ENCODE results near the gene TAP2.

Gene TAP2

DNA sequence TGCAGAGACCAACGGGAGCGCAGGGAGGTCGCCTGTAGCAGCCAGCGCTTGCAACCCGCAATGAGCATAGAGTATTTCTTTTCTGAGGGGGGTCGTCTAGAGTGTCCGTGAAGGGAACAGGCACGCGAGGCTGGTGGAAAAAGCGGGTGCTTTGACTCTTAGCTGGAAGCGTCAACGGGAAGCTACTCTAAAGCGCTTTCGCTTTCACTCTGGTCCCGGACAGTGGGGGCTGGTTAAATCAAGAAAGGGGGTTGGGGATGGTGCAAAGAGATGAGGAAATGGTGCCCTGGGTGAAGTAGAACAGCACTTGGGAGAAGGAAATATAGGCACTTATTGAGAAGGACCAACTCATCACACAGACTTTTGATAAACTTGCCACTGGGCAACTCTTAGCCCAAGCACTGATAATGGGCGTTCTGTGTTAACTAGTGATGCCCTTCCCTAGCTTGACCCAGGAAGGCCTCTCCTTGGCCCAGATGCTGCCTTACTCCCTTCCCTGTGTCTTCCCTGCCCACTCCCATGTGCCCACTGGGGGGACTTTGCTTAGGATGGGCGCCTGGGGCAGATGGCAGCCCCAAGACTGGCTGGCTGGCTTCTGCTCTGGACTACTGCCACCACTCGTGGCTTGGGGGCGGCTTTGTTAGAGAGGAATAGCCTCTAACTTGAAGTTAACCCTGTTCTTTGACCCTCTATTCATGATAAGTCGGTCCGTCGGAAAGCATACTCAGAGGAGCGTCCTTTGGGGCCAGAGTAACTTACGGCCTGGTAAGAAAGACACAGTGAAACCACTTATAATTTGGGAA lies 16.0 kb upstream of the TAP2 start:
- peak in 1 of 2 donors; percentile 35 for DNase-seq (ENCODE audit: low read depth in 2 of 2, low spot score in 1 of 2)

DNA sequence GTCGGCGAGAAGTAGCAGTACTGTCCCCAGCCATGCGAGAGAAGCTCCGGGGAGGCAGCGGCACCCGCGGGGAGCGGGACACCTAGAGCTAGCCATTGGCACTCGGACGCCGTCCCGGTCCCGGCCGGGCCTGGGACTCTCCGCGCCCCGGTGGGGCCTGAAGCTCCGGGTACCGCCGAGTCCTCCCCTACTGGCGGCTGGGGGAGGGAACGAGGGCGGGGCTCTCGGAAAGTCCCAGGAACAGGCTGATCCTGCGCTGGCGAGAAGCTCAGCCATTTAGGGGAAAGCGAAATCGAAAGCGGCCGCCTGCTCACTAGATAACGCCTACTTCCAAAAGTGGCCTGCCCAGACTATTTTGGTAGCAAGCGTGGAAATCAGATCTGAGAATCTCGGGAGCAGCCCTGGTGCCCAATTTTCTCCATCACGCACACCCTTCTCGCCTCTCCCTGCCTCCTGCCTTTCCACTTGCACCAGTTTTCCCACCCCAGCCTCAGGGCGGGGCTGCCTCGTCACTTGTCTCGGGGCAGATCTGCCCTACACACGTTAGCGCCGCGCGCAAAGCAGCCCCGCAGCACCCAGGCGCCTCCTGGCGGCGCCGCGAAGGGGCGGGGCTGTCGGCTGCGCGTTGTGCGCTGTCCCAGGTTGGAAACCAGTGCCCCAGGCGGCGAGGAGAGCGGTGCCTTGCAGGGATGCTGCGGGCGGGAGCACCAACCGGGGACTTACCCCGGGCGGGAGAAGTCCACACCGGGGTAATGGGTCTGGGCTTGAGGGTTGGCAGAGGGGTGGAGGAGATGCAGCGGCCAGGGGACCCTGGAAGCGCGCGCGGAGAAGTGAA lies 15.2 kb upstream of the TAP2 start, which contains the start of the genes PSMB9 and TAP1:
Gene PSMB9 (plus strand): TSS at position 652 of the 835 bp plus-strand sequence. CDS start 38 bp downstream, at position 690.
Gene TAP1 (minus strand): TSS at position 164 of the 835 bp plus-strand sequence. CDS start 68 bp downstream, at position 96.
- DNase-seq (ENCODE audit: low read depth in 2 of 2, low spot score in 1 of 2), result peak; percentile 82 to 93

DNA sequence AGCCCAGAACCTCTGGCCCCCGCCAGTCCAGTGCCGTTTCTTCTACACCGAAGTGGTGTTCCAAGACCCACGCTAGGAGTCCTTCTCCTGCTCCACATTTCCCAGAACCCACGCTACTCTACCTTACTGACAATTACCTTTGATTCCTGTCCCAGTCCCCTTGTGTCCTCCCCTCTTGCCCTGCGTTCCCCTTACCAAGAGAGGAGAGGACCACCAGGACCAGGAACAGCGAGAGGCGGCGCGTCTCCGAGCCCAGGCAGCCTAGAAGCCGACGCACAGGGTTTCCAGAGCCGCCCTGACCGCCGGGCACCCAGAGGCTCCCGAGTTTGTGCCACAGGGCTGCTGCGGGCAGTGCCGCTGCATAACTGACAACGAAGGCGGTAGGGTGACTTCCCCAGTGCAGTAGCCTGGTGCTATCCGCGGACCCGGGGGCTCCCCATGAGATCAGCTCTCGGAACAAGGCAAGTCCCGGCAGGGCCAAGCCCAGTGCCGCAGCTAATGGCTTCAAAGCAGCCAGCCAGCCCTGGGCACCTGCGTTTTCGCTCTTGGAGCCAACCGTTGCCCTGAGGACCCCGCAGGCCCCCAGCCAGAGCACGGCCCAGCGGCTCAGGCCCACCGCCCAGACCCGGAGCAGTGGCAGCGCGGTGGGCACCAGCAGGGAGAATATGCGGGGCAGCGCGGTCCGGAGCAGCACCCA lies 14.5 kb upstream of the TAP2 start:
- DNase-seq (ENCODE audit: low read depth in 2 of 2, low spot score in 1 of 2), result peak in 1 of 2 donors; percentile 20

DNA sequence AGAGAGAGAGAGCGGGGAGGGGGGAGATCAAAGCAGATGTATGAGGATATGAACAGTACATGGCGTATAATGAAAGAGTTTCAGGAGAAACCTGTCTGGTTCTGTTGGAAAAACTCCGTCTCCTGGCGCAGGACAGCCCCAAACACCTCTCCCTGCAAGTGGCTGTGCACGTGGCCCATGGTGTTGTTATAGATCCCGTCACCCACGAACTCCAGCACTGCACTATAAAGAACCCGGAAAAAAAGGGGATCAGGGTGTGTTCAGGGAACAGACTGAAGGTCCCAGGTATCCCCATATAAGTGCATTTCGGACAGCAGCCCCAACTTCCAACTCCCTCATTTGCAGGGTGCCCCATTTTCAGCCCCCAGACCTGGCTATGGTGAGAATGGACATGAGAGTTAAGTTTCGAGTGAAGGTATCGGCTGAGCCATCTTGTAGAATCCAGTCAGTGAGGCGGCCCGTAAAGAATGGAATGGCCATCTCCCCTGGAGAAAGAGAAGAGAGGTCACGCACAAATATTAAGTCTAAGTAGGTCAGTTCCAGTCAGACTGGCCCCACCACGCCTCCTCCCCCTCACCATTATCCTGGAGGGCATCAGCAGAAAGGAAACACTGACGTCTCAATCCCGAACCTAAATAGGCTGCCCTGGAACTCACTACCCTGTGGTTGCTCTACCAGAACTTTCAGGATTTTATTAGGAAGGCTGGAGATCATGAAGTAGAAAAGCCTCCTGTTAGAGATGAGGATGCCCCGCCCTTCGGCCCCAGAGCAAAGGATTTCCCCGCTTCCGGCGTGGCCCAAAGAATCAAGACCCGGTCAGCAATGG lies 13.7 kb upstream of the TAP2 start:
- DNase-seq (ENCODE audit: low read depth in 2 of 2, low spot score in 1 of 2), result no peak

DNA sequence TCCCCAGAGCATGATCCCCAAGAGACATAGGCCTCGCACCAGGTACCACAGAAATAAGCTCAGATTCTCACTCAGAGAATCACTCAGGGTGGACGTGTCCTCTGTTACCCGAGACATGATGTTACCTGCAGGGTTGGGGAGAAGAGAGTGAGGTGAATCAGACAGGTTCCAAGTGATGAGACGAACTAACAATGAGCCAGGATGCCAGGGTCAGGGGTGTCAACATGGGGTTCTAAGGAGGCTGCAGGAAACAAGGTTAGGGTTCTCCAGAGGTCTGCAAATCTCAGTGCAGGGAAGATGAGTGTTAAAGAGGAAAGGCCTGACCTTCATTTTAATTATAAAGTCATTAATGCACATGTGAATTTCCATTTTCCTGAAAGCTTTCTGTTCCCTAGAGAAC lies 12.5 kb upstream of the TAP2 start:
- no peak for DNase-seq (ENCODE audit: low read depth in 2 of 2, low spot score in 1 of 2)

DNA sequence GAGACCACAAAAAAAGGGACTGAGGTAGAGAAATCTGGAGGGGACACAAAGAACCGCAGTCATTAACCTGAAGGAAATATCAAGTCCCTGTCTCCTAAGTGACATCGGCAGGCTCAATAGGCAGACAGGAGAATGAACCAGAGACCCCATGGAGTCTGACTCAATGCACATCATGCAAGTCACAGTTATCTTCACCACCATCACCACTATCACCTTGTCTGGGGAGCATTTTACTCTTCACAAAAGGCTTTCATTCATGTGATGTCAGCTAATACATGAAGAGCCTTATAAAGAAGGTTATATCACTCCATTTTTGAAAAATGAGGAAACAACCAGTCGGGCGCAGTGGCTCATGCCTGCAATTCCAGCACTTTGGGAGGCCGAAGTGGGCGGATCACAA lies 10.6 kb upstream of the TAP2 start:
- no peak for DNase-seq (ENCODE audit: low read depth in 2 of 2, low spot score in 1 of 2)

DNA sequence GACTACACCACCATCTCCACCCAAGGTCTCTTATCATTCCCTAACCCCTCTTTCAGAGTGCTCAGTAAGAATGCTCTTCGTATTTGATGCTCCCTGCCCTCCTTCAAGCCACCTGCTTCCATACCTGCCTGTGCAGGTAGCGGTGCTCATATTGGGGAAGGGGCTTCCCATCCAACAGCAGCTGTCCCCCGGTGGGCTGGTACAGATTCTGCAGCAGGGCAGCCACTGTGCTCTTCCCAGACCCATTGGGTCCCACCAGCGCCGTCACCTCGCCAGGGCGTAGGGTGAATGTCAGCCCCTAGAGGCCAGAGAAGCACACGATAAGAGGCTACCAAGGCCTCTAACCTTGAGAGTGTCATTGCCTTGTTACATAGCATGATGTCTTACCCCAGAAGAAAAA lies 9.3 kb upstream of the TAP2 start:
- no peak for DNase-seq (ENCODE audit: low read depth in 2 of 2, low spot score in 1 of 2)

DNA sequence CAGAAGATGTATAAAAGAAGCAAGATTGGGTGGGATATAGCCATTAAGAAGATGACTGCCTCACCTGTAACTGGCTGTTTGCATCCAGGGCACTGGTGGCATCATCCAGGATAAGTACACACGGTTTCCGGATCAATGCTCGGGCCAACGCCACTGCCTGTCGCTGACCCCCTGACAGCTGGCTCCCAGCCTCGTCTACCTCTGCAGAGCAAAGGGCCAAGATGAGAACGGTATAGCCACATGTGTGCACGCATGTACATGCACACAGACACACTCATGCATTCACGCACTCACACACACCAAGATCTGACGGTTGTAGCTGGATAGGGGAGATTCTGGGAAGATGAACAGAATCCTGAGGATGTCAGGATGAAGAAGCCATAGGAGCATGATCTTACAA lies 8.5 kb upstream of the TAP2 start:
- no peak for DNase-seq (ENCODE audit: low read depth in 2 of 2, low spot score in 1 of 2)

DNA sequence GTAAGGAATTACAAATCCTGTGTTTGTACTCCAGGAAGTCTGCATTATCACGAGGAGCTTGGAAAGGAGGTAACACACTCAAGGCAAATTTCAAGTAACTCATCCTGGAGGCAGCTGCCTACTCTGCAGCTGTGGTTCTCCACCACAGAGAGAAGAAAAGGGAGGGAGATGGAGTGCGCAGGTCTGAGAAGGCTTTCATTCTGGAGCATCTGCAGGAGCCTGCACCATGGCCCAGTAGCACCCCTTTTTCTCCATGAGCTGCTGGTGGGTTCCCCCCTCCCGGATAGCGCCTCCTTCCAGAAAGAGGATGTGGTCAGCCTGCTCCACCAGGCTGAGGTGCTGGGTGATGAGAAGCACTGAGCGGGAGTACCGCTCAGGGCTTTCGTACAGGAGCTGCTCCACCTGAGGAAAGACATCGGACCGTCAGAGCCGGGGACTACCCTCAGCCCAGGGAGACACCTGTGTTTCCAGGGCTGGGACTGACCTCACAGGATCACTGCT lies 6.9 kb upstream of the TAP2 start:
- peak in 1 of 2 donors; percentile 25 for DNase-seq (ENCODE audit: low read depth in 2 of 2, low spot score in 1 of 2)

DNA sequence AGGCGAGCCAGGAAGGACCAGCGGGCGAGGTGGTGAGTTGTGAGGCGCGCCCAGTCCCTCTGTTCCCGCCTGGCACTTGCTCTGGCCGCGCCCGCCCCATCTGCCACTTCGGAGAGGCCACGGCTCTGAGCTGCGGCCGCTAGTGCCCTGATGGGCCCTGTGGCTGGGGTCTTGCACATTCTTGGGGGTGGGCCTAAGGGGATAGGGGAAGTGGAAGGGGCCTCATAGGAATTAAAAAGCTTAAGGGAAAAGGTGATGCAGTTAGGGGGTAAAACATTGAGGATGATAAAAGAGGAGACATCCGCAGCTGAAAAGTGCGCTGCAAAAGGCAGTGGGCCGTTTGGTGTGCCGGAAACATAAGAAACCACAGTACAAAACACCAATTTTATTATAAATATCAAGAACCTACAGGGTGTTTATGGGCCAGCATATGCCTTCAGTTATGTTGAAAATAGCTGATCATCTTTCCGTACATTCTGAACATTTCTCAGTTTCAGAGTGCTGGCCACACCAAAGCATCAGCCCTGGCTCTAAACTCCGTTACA lies 6.4 kb upstream of the TAP2 start:
- DNase-seq (ENCODE audit: low read depth in 2 of 2, low spot score in 1 of 2), result no peak

DNA sequence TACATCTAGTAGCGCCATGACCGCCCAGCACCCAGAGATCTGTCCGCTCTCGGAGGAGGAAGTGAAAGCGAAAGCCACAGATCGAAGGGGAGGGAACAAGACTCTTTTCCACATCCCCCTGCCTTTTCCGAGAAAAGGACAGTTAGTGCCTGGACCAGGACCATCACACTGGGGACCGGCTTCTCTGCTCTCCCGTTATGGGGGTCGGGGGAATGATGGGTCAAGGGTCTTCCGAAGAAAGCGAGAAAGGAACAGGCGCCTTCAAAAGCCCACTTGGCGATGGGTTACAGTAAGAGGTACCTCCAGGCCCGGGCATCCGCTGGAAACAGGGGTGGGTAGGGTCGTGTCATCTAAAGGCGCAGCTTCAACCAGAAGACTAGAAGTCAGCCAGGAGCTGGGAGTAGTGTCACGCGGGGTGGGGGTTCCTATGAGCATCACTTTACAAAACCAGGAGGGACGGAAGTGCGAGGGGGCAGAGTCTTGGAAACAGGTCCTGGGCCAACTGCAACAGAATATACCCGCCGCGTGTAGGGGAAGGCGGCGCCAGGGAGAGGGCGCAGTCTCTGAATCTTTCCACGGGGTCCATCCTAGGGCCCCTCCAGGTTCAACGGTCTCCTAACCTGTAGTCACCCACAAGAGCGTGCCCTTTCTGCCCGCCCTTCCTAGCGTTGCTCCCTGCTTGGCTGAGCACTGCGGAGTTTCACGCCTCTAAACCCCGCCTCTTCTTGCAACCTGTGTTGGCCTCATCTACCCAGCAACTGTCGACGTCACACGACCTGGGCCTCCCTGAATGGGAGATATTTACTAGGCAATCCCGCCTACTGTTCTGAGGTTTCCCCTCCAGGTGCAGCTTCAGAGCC lies 5.7 kb upstream of the TAP2 start, which contains the start of gene PSMB8:
Gene PSMB8 (minus strand): TSS at position 69 of the 860 bp plus-strand sequence. CDS start 51 bp downstream, at position 18.
- DNase-seq (ENCODE audit: low read depth in 2 of 2, low spot score in 1 of 2), result peak; percentile 96 to 99

DNA sequence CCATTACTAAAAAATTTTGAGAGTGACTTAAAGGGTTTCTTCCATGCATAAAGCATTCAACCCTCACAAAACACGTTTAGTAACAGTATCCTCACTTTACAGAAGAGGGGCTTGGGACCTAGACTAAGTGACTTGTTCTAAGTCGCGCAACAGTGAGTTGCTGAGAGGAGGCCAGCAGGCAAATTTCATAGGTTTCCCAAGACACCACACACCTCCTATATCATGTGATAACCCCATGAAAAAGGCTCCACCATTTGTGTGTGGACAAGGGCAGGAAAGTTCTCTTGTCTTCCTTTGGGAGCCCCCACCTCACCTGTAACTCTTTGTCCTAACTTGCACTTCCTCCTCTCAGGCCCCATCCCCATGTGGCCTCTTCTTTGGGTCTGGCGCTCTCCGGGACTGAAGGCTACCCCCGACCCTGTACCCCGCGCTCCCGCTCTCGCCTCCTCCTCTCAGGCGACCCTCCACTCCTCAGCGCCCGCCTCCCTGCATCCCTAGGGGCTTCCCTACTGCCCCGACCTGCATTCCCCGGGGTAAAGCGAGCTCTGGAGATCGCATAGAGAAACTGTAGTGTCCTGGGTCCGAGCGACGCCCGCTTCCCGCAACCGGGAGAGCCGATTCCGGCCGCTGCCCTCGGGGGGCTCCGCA lies 4.9 kb upstream of the TAP2 start:
- no peak for DNase-seq (ENCODE audit: low read depth in 2 of 2, low spot score in 1 of 2)

DNA sequence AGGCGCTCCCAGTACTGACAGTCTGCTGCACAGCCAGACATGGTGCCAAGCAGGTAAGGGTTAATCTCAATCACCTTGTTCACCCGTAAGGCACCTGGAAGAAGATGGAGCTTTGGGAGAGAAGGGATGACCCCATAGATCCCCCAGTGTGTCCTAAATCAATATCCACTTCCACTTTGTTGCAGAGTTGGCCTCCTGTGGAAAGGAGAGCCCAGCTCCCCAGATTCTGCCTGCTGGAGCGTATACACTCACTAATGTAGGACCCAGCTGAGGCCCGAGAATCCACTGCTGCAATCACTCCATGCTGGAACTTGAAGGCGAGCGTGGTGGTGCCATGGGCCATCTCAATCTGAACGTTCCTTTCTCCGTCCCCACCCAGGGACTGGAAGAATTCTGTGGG lies 4.2 kb upstream of the TAP2 start:
- DNase-seq (ENCODE audit: low read depth in 2 of 2, low spot score in 1 of 2), result no peak

DNA sequence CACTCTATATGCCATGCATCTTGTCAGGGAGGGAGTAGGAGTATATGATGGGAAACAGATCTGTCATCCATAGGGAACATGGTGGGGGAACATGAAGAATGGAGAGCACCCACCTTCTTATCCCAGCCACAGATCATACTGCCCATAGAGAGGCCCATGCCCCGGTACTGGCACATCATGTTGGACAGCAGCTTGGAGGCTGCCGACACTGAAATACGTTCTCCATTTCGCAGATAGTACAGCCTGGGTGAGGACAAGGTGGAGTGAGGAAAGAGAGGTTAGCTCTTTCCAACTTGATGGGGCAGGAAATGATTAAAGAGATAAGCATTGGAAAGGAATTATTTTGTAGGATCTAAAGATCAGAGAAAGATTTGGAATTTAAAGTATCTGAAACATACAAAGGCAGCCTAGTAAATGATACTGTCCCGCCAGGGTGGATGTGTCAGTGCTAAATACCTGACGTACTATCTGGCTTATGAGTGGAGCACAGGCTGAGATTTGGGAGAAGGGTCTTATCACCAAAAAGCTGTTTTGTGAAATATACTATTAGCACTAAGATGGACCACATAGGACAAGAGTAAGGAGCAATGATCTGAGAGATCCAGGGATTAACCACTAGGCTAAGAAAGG lies 3.6 kb upstream of the TAP2 start:
- DNase-seq (ENCODE audit: low read depth in 2 of 2, low spot score in 1 of 2), result no peak

DNA sequence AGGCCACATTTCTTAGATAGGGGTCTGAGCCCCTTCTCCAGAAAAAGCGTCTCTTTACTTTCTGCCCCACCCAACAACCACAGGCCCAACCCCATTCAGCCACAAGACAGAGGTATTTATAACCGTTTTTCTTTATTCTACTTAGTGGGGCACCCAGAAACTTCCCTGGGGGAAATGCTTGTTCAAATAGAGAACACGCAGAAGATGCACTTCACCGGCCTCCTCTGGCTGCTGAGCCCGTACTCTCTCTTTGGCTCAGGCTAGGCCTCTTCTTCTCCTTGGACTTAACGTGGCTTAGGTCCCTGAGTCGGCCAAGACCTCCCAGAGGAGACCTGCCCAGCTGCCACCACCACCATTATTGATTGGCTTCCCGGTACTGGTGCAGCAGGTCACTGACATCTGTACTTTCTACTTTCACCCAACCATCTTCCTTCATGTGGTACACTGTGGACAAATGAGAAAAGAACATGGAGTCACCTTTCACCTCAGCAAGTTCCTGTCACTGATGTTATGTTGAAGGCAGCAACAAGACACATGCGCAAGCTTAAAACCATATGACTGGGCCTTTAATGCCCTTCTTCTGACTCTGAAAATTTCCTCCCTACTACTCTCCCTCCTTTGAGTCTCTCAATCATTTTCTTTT lies 2.2 kb upstream of the TAP2 start:
- DNase-seq (ENCODE audit: low read depth in 2 of 2, low spot score in 1 of 2), result no peak

DNA sequence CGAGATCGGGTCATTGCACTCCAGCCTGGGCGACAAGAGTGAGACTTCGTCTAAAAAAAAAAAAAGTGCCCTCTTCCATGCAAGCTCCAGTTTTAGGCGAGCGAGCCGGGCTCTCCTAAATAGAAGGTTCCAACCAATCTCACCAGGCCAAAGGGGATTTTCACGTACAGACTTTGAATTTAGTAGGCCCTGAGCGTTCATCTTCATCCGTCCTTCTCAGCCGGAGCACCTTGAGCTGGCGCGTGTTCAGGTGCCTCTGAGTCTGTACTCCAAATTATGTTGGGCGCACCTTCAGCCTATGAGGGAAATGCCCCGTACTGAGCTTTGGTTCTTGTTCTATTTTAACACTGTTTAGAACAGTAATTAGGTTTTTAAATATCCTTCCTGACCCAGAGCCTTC lies 817 bp upstream of the TAP2 start:
- DNase-seq (ENCODE audit: low read depth in 2 of 2, low spot score in 1 of 2), result no peak

DNA sequence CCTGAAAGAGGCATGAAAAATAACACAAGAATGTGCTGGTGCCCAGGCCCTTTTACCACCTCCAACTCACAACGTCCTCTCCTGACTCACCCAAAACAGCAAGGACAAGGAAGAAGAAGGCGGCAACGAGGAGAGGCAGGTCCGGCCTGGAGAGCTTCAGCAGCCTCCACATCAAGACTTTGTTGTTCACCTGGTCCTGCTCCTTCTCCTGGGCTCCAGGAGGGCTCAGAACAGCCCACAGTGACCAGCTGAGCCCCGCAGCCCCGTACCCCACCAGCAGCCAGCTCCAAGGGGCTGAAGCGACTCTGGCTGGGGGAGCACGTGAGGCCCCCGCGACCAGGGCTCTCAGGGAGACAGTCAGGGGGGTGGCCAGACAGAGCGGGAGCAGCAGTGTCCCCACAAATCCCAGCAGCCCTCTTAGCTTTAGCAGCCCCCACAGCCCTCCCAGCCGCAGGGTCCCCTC lies 857 bp downstream of the TAP2 start:
- DNase-seq (ENCODE audit: low read depth in 2 of 2, low spot score in 1 of 2), result no peak

DNA sequence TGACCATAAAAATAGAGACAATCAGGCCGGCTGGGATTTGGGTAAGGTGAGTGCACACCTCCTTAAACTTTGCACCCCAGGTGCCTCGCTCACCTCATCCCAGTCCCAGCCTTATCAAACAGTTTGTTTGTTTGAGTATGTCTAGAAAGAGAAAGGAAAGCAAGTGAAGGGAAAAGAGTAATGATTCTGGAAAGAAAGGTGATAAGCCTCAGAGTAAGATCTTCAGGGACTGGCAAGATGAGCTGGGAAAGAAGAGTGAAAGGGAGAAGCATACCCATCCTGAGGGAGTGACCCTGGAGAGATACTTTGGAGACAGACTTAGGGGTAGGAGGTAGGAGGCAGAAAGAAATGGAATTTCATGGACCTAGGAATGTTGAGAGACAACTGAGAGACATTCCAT lies 1.7 kb downstream of the TAP2 start:
- DNase-seq (ENCODE audit: low read depth in 2 of 2, low spot score in 1 of 2), result no peak
